ENCODE results near the gene CCL7. TPM values are rescaled to one million over a fixed set of nuclear protein-coding genes. Genes with fewer than 3 reads are reported as not detected.

Gene CCL7
- polyA plus RNA-seq, 10 donors = not detected

- DNase-seq = peak in 1 of 3 donors; percentile 58
Observed at GRCh38 chr17:34285286-34285792, 15.3 kb downstream of the CCL7 start, which contains the start of gene CCL11. CCL11 (plus strand) TSS chr17:34285742; CDS start chr17:34285809, 67 bp downstream.

- DNase-seq = no peak
Observed at GRCh38 chr17:34287875-34288274, 17.9 kb downstream of the CCL7 start.

DNA sequence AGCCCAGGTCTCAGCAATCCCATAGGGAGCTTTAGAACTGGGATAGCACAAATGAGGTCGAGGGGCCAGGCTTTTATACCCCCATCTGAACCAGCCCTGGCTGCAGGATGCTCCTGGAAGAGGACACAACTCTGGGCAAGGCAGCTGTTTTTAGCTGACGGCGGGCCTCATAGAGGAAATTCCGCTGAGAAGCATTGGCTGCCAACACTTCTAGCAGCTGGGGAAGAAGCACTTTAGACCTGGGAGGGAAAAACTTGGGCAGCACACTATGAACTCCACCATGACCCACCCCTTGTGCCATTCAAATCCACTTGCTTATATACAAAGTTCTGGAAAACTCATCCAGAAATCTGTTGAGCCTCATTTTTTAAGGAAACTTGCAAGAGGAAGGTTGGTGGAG, 20.6 kb downstream of the CCL7 start:
- DNase-seq = peak in 1 of 3 donors; percentile 43

- DNase-seq = no peak
Observed at GRCh38 chr17:34291721-34292348, 21.8 kb downstream of the CCL7 start.

- DNase-seq = no peak
Observed at GRCh38 chr17:34299027-34299426, 29.0 kb downstream of the CCL7 start.

- peak in 1 of 3 donors; percentile 54 for DNase-seq
Observed at GRCh38 chr17:34299956-34300577, 30.0 kb downstream of the CCL7 start.

DNA sequence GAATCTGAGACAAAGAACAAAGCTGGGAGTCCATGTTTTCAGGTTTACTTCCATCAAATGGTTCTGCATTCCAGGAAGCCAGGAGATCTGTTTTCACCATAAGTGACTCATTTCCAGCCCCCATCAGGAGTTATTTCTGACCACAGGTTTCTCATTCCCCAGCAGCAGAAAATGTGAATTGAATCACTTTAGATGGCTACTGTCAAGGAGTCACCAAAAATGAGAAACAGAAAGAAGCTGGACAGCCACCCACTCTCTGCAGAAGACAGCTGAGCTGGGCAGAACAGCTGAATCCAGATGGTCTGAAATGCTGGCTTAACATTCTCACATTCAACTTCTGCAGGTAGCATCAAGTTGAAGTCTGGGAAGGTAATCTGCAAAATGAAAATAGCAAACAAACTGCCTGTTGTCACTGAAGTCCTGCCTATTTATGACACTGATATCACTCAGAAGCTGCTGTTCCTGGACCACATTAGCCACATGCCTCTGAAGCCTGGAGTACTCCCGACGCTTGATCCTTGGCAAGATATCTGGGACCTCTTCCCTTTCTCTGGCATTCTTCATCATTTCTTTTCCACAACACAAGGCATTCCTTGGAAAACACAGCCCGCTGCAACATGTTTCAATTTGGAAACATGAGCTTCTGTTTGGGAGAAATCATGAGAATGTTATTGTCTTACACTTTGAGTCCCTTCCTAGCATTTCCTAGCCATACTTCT, 30.8 kb downstream of the CCL7 start:
- peak in 2 of 3 donors; percentile 61 to 62 for DNase-seq

- DNase-seq = no peak
Observed at GRCh38 chr17:34301986-34302385, 32.0 kb downstream of the CCL7 start.

GRCh38 chr17:34302636-34303035, 32.6 kb downstream of the CCL7 start:
- no peak for DNase-seq

- DNase-seq = no peak
Observed at GRCh38 chr17:34303606-34304005, 33.6 kb downstream of the CCL7 start.

- DNase-seq = no peak
Observed at GRCh38 chr17:34305061-34305460, 35.0 kb downstream of the CCL7 start.

GRCh38 chr17:34305606-34306005, 35.6 kb downstream of the CCL7 start:
- no peak for DNase-seq

- peak in 2 of 3 donors; percentile 53 to 67 for DNase-seq
Observed at GRCh38 chr17:34306466-34306865, 36.4 kb downstream of the CCL7 start.

- DNase-seq = peak in 1 of 3 donors; percentile 36
Observed at GRCh38 chr17:34307110-34307509, 37.1 kb downstream of the CCL7 start.

GRCh38 chr17:34308371-34308770, 38.4 kb downstream of the CCL7 start:
- no peak for DNase-seq

GRCh38 chr17:34311291-34311690, 41.3 kb downstream of the CCL7 start:
- DNase-seq = no peak

- peak in 1 of 3 donors; percentile 41 for DNase-seq
Observed at GRCh38 chr17:34312080-34312479, 42.1 kb downstream of the CCL7 start.

- no peak for DNase-seq
Observed at GRCh38 chr17:34313164-34313563, 43.1 kb downstream of the CCL7 start.

DNA sequence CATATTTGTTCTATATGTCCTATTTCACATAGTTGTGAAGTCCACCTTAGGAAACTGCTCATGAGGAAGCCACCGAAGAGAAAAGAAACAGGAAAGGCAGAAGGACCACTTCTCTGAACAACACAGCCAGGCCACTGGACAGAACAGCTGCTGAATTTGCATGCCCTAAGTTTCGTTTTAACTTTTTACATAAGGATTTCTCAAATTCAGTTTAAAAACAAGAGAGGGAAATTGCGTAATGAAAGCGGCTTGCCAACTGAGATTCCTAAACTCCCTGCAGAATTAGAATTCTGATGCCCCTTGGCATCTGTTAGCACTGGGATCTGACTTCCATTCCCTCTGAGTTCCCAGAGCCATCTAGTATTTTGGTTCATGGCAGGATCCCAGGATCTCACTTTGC, 44.3 kb downstream of the CCL7 start:
- peak; percentile 40 to 72 (median 41) for DNase-seq

DNA sequence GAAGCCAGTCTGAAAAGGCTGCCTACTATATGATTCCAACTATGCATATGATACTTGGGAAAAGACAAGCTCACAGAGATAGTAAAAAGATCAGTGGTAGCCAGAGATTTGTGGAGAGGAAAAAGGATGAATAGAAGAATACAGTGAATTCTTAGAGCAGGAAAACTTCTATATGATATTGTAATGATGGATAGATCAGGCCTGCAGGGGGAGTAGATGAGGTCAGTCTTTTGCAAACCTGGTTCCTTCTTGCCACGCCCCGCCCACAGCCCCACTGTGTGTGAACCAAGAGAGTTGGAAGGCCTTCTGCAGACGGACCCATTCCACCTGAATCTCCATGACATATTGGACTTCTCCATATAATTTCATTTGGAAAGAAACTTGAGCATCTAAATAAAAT, 48.5 kb downstream of the CCL7 start:
- no peak for DNase-seq

- peak in 2 of 3 donors; percentile 23 to 44 for DNase-seq
Observed at GRCh38 chr17:34319039-34319483, 49.0 kb downstream of the CCL7 start, which contains the start of gene CCL8. CCL8 (plus strand) TSS chr17:34319435; CDS start chr17:34319502, 67 bp downstream.

Data from muscle of back (tissue), 11 donors.